IMR-90 (cell line): ENCODE results near the gene LDLRAD3. TPM values are rescaled to one million over a fixed set of nuclear protein-coding genes. Genes with fewer than 3 reads are reported as not detected.

Experiments used
- ATAC-seq: fragments of 200-7000 bp; cut with Tn5 transposase; 2 replicates; pipeline ENCODE4 v1.9.1; 2020; ENCODE audit warnings: low read depth, mild to moderate bottlenecking, moderate library complexity
- BruUV-seq: library from RNA; stranded (reverse); fragments of 400-500 nt; replicated peaks from 2 replicates; lab custom pipeline; 2021; lab: Mats Ljungman, UMichigan
- CTCF ChIA-PET: fragments of 300-600 bp; formaldehyde crosslinking; extraction: SDS; loops from one replicate; lab custom pipeline; 2021; ENCODE audit warnings: antibody characterized with exemption; lab: Yijun Ruan, JAX
- POLR2A ChIA-PET: fragments of 300-600 bp; sonication (Branson Sonifier 250); formaldehyde crosslinking; loops from one replicate; lab custom pipeline; 2022; ENCODE audit warnings: antibody characterized with exemption; ENCODE audit not compliant: unreplicated experiment; lab: Charles Lee
- DNase-seq: peaks from one replicate; pipeline ENCODE4 v3.0.0; 2013
- H2AFZ ChIP-seq: replicated peaks from 2 replicates; pipeline ENCODE3; 2013; ENCODE audit warnings: low read length, mild to moderate bottlenecking; ENCODE audit not compliant: poor library complexity
- H2AK5ac ChIP-seq: 2 replicates; pipeline ENCODE4 v1.6.1; 2013; ENCODE audit warnings: low read depth, low read length, inconsistent platforms
- H2AK9ac ChIP-seq: replicated peaks from 2 replicates; pipeline ENCODE3; 2013; ENCODE audit warnings: mild to moderate bottlenecking, low read depth, low read length, moderate library complexity; ENCODE audit not compliant: poor library complexity
- H2BK120ac ChIP-seq: 2 replicates; pipeline ENCODE4 v1.6.1; 2013; ENCODE audit warnings: low read depth, low read length, inconsistent platforms
- H2BK15ac ChIP-seq: 3 replicates; pipeline ENCODE4 v1.6.1; 2013; ENCODE audit warnings: low read depth, low read length, inconsistent platforms
- H2BK20ac ChIP-seq: 2 replicates; pipeline ENCODE4 v1.6.1; 2013; ENCODE audit warnings: low read depth, mild to moderate bottlenecking, inconsistent platforms, low read length, moderate library complexity
- H2BK5ac ChIP-seq: 2 replicates; pipeline ENCODE4 v1.6.1; 2013; ENCODE audit warnings: mild to moderate bottlenecking, low read depth, low read length, inconsistent platforms; ENCODE audit not compliant: poor library complexity, severe bottlenecking
- H3K14ac ChIP-seq: replicated peaks from 2 replicates; pipeline ENCODE4 v1.6.1; 2013; ENCODE audit warnings: low read depth, low read length, inconsistent platforms
- H3K18ac ChIP-seq: 2 replicates; pipeline ENCODE4 v1.6.1; 2013; ENCODE audit warnings: low read depth, low read length, control low read depth
- H3K23ac ChIP-seq: 2 replicates; pipeline ENCODE4 v1.6.1; 2013; ENCODE audit warnings: low read depth, low read length, inconsistent platforms
- H3K27ac ChIP-seq: 2 replicates; pipeline ENCODE4 v1.5.1; 2013; ENCODE audit warnings: mild to moderate bottlenecking, control low read depth, low read length; ENCODE audit not compliant: insufficient read depth
- H3K27me3 ChIP-seq: 2 replicates; pipeline ENCODE4 v1.6.1; 2013; ENCODE audit warnings: low read length; ENCODE audit not compliant: control insufficient read depth, insufficient read depth
- H3K36me3 ChIP-seq: 2 replicates; pipeline ENCODE4 v1.6.1; 2013; ENCODE audit warnings: low read length, mixed read lengths; ENCODE audit not compliant: control insufficient read depth, insufficient read depth
- H3K4ac ChIP-seq: 2 replicates; pipeline ENCODE4 v1.6.1; 2013; ENCODE audit warnings: low read depth, low read length, inconsistent platforms
- H3K4me1 ChIP-seq: 2 replicates; pipeline ENCODE4 v1.6.1; 2013; ENCODE audit warnings: low read length, mixed read lengths; ENCODE audit not compliant: control insufficient read depth, insufficient read depth
- H3K4me2 ChIP-seq: 2 replicates; pipeline ENCODE4 v1.6.1; 2013; ENCODE audit warnings: low read depth, mild to moderate bottlenecking, control low read depth, low read length, moderate library complexity
- H3K4me3 ChIP-seq: 2 replicates; pipeline ENCODE4 v1.5.1; 2013; ENCODE audit warnings: low read depth, mild to moderate bottlenecking, control low read depth, low read length, moderate library complexity; ENCODE audit not compliant: insufficient read depth
- H3K56ac ChIP-seq: 2 replicates; pipeline ENCODE4 v1.6.1; 2013; ENCODE audit warnings: low read length, inconsistent platforms; ENCODE audit not compliant: insufficient read depth; ENCODE audit errors: extremely low read depth
- H3K79me1 ChIP-seq, 2 experiments: 2 replicates each; pipeline ENCODE4 v1.6.1; 2013; ENCODE audit warnings: low read length in 2 of 2, inconsistent platforms in 1 of 2, low read depth in 1 of 2
- H3K9ac ChIP-seq: 2 replicates; pipeline ENCODE4 v1.6.1; 2013; ENCODE audit warnings: low read depth, low read length, control low read depth
- H3K9me1 ChIP-seq: 2 replicates; pipeline ENCODE4 v1.6.1; 2013; ENCODE audit warnings: low read length, inconsistent platforms; ENCODE audit not compliant: insufficient read depth
- H3K9me3 ChIP-seq: 2 replicates; pipeline ENCODE4 v1.6.1; 2013; ENCODE audit warnings: low read length; ENCODE audit not compliant: control insufficient read depth, insufficient read depth
- H4K20me1 ChIP-seq: 2 replicates; pipeline ENCODE4 v1.6.1; 2013; ENCODE audit warnings: low read length, inconsistent platforms; ENCODE audit not compliant: insufficient read depth
- H4K5ac ChIP-seq: 2 replicates; pipeline ENCODE4 v1.6.1; 2013; ENCODE audit warnings: mild to moderate bottlenecking, low read depth, low read length, control low read depth
- H4K8ac ChIP-seq, 2 experiments: 2 replicates each; pipeline ENCODE4 v1.6.1; 2013; ENCODE audit warnings: low read depth in 2 of 2, low read length in 2 of 2, control low read depth in 1 of 2, inconsistent platforms in 1 of 2
- H4K91ac ChIP-seq: 2 replicates; pipeline ENCODE4 v1.6.1; 2013; ENCODE audit warnings: low read depth, low read length, inconsistent platforms; ENCODE audit not compliant: insufficient read depth
- MAZ ChIP-seq: IDR thresholded peaks from 2 replicates; pipeline ENCODE4 v1.6.1; 2012; ENCODE audit warnings: low read depth, mild to moderate bottlenecking, low read length, improper control_type of control experiment, moderate library complexity, borderline replicate concordance
- NFE2L2 ChIP-seq: fragments of 150-350 bp; IDR thresholded peaks from 2 replicates; pipeline ENCODE4 v1.6.1; 2016; ENCODE audit warnings: low read depth, mild to moderate bottlenecking, low read length
- RAD21 ChIP-seq: IDR thresholded peaks from 2 replicates; pipeline ENCODE4 v1.6.1; 2012; ENCODE audit warnings: low read length, improper control_type of control experiment
- SMC3 ChIP-seq: fragments of 150-350 bp; IDR thresholded peaks from 2 replicates; pipeline ENCODE4 v1.6.1; 2016; ENCODE audit warnings: low read depth, mild to moderate bottlenecking, antibody characterized with exemption, low read length, moderate library complexity
- USF2 ChIP-seq: fragments of 150-350 bp; IDR thresholded peaks from 2 replicates; pipeline ENCODE4 v1.6.1; 2017; ENCODE audit warnings: mild to moderate bottlenecking, antibody characterized with exemption, low read length, low read depth
- WGBS, 2 experiments: methylation state at CpG; one replicate each; pipeline versions ENCODE4 v1.1.5 to v1.1.7; 2013; ENCODE audit warnings: missing lambda C conversion rate in 2 of 2; ENCODE audit not compliant: insufficient read length in 1 of 2; ENCODE audit errors: extremely low coverage in 2 of 2; 5-methylcytosine and 5-hydroxymethylcytosine counted together
- dilution Hi-C: fragments of 300-500 bp; cut with HindIII; formaldehyde crosslinking; loops from one replicate; pipeline ENCODE4 v1.14.3; 2018; ENCODE audit warnings: low sequenced_read_pairs; ENCODE audit not compliant: unreplicated experiment
- in situ Hi-C: fragments of 300-500 bp; cut with MboI; formaldehyde crosslinking; loops from 3 replicates; pipeline ENCODE4 v1.14.3; 2019; ENCODE audit warnings: low sequenced_read_pairs, inconsistent platforms, mixed read lengths
- intact Hi-C: fragments of 100-400 bp; cut with micrococcal nuclease; formaldehyde crosslinking; loops from 2 replicates; pipeline ENCODE4 v1.10.0; 2022
- polyA plus RNA-seq, 3 experiments: library from polyadenylated mRNA; depleted of rRNA; stranded (reverse); fragments of >200 nt; gene quantifications; 2 replicates each; pipeline ENCODE4 v1.2.3, GENCODE V29; 2012; ENCODE audit warnings: low replicate concordance in 1 of 3
- total RNA-seq: library from RNA; depleted of rRNA; stranded (reverse); fragments of >200 nt; gene quantifications from 2 replicates; pipeline ENCODE4 v1.2.3, GENCODE V29; 2012
- TF ChIP-seq, protein P1 (sequence below): fragments of 150-350 bp; IDR thresholded peaks from 2 replicates; pipeline ENCODE4 v1.6.1; 2016; ENCODE audit warnings: low read depth, mild to moderate bottlenecking, low read length, moderate library complexity, borderline replicate concordance

The LDLRAD3 gene
- total and polyA plus RNA-seq, 2 of the 4 experiments (the other 2 are of a cell fraction): 2.7 to 6.4 TPM

- no peak overlapping the region for H4K8ac ChIP-seq
- H2BK20ac ChIP-seq: no peak overlapping the region
- H4K20me1 ChIP-seq: no peaks in the 10 kb centered on the region
- H3K4me1 ChIP-seq: peaks cover 2% of the 10 kb centered on the region; the same call in 1 of the 2 replicates
- no peak overlapping the region for H3K18ac ChIP-seq
- H3K4me3 ChIP-seq: no peak overlapping the region
- H4K5ac ChIP-seq: no peak overlapping the region
- TF ChIP-seq USF2 (no peak), NFE2L2 (no peak), RAD21 (no peak), SMC3 (no peak), MAZ (no peak)
- TF ChIP-seq, protein P1, sequence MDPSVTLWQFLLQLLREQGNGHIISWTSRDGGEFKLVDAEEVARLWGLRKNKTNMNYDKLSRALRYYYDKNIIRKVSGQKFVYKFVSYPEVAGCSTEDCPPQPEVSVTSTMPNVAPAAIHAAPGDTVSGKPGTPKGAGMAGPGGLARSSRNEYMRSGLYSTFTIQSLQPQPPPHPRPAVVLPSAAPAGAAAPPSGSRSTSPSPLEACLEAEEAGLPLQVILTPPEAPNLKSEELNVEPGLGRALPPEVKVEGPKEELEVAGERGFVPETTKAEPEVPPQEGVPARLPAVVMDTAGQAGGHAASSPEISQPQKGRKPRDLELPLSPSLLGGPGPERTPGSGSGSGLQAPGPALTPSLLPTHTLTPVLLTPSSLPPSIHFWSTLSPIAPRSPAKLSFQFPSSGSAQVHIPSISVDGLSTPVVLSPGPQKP: no peak
- H3K79me1 ChIP-seq: no peaks in the 10 kb centered on the region
- no peaks in the 10 kb centered on the region for H3K9me1 ChIP-seq
- no peak overlapping the region for H3K23ac ChIP-seq
- H2BK120ac ChIP-seq: no peak overlapping the region
- H2AFZ ChIP-seq: no peak overlapping the region
- BruUV-seq: no TSS peak
- no peak overlapping the region for H3K4ac ChIP-seq
- H3K56ac ChIP-seq: no peak overlapping the region
- ChIA-PET CTCF (interaction anchor here (0.6 kb wide), 1 partner anchor 464 kb away, joined by 3 read pairs; no protein-coding TSS in a partner anchor), POLR2A (no interaction called here)
- ATAC-seq: no peak
- no peak overlapping the region for H4K91ac ChIP-seq
- H2AK5ac ChIP-seq: no peak overlapping the region
- H3K36me3 ChIP-seq: no peaks in the 10 kb centered on the region
- intact Hi-C loops (no loop called here), in situ Hi-C loops (no loop called here), dilution Hi-C loops (no loop called here)
- H3K27ac ChIP-seq: no peak overlapping the region
- H3K27me3 ChIP-seq: peaks cover 27% of the 10 kb centered on the region
- no peak for DNase-seq
- 68% methylated on average over 3 of the region's 6 CpGs; no CpG with 5 or more reads in 1 of the 2 experiments for WGBS, 2 experiments
- H3K9ac ChIP-seq: no peak overlapping the region
- H2AK9ac ChIP-seq: no peak overlapping the region
- no peaks in the 10 kb centered on the region for H3K9me3 ChIP-seq
- no peak overlapping the region for H3K14ac ChIP-seq
- H2BK15ac ChIP-seq: no peak overlapping the region
- H2BK5ac ChIP-seq: no peak overlapping the region
- no peak overlapping the region for H3K4me2 ChIP-seq
Measured at GRCh38 chr11:35937700-35938099, 6.2 kb upstream of the LDLRAD3 start.
